SHP77 treated with DMSO at 0.1 percent for 48 hours (cell line): Measurements from ENCODE around the gene ESR1.
"Not testable (repeated sequence)": the region's sequence is repeated elsewhere in the genome, so short reads cannot be mapped to it uniquely, and the experiment has no call there.

Source experiments
- DNase-seq: peaks from one replicate; lab custom pipeline; 2025; lab: John Stamatoyannopoulos, UW

The ESR1 gene

GRCh38 chr6:151894426-151894825 is 86.9 kb downstream of the ESR1 start:
- DNase-seq: not testable (repeated sequence)

- not testable (repeated sequence) for DNase-seq
Observed at GRCh38 chr6:151899221-151899620, 91.7 kb downstream of the ESR1 start.

GRCh38 chr6:151899796-151900195 is 92.3 kb downstream of the ESR1 start:
- not testable (repeated sequence) for DNase-seq

DNA sequence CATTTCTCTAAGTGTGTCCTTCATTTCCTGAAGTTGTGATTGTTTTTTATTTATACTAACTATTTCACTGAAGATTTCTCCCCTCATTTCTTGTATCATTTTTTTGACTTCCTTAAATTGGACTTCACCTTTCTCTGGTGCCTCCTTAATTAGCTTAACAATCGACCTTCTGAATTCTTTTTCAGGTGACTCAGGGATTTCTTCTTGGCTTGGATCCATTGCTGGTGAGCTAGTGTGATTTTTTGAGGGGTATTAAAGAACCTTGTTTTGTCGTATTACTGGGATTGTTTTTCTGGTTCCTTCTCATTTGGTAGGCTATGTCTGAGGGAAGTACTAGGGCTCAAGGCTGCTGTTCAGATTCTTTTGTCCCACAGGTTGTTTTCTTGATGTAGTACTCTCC is 92.8 kb downstream of the ESR1 start:
- DNase-seq: no peak

DNA sequence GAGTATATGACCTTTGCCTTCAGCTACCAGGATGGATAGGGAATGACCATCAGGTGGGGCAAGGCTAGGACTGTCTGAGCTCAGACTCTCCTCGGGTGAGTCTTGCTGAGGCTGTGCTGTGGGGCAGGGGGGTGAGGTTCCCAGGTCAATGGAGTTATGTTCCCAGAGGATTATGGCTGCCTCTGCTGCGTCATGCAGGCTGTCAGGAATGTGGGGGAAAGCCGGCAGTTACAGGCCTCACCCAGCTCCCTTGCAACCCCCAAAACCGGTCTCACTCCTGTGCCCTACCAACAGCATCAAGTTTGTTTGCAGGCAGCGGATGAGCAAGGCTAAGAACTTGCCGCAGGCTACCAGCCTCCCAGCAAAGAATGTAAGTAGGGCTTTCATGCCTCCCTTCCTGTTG is 93.5 kb downstream of the ESR1 start:
- no peak for DNase-seq

DNA sequence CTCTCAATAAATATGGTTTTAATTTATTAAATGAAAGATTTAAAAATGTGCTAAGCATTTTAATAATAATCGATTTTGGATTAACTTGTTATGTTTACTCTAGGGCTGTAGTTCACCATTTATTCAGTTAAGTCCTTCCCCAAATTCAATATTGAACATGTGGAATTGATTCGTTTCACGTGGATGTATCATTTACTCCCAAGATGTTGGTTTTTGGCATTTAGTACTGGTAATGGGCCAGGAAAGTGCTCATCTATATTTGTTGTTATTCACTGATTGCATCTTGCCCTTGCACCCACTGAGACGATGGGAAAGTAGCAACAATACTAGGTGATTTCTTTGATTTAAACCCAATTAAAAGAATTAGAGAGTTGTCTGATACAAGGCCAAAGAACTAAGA is 97.1 kb downstream of the ESR1 start:
- DNase-seq: no peak

DNA sequence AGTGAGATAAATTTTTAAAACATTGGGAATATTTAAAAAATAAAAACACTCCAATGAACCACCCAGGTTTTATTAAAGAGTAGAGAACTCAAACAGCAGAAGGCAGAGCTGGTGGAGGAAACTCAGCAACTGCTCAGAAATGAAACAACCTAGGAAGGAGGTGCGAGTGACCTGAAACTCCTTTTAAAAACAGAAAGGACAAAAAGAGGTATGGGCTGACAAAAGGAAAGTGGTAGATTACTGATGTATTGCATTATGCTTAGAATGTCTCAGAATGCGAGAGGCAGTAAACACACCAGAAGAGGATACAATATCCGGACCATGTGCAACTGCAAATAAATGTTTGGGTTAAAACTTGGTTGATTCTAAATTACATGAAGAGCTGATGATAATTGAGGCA is 97.6 kb downstream of the ESR1 start:
- DNase-seq: no peak

DNA sequence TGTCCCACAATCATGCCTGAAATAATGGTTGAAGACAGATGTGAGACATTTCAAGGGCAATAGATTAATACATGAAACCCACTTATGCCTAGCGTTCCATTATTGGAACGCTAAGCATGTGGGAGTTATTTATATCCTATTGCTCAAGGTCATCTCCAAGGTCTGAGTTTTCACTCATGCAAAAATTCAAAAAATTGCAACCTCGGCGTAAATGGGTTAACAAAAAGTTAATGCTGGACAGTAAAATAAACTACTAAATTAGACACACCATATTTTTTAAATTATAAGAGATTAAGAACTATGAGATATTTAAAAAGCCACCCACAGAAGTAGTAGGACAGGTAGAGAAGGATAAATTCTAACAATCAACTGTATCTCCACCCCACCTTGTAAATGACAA is 98.4 kb downstream of the ESR1 start:
- no peak for DNase-seq

- no peak for DNase-seq
Observed at GRCh38 chr6:151911401-151911800, 103.9 kb downstream of the ESR1 start.

GRCh38 chr6:151914484-151914883 is 107.0 kb downstream of the ESR1 start:
- no peak for DNase-seq

GRCh38 chr6:151916075-151916474 is 108.6 kb downstream of the ESR1 start:
- DNase-seq: no peak

DNA sequence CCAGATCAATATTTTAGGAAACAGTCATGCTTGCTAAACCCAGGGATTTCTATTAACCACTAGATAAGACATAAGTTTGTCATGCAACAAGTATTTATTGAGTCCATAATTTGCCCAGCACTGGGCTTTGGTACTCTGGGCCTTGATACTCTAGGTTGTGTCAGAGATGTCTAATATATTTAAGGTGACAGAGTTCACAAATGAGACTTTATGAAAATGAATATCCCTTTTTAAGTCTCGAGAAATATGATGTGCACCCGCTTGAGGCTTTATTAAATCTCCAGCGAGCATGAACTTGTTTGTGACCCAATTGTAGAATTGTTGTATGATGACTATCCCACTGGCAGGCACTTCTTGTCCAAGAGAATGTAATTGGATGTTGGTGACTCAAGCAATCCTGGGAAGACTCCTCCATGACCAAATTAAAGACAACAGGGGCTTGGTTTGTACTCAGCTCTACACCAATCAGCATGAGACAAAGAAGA is 109.2 kb downstream of the ESR1 start:
- no peak for DNase-seq

GRCh38 chr6:151917531-151918329 is 110.2 kb downstream of the ESR1 start:
- DNase-seq: no peak

DNA sequence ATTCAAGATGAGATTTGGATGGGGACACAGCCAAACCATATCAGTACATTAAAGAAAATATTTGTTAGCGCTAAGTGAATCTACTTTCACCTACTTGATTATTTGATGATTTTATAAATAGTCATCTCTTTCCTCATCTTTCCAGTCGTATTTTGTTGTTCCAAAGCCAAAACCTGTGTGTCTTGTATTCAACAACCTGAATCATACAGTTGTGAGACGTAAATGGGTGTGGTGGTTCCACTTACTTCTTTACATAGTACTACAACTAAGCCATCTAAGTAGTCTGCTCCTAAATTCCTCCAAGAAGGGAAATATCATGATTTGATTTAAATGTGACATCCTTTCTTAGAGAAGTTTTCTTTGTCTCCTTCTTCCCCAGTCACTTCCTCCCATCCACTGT is 132.8 kb downstream of the ESR1 start:
- DNase-seq: no peak

DNA sequence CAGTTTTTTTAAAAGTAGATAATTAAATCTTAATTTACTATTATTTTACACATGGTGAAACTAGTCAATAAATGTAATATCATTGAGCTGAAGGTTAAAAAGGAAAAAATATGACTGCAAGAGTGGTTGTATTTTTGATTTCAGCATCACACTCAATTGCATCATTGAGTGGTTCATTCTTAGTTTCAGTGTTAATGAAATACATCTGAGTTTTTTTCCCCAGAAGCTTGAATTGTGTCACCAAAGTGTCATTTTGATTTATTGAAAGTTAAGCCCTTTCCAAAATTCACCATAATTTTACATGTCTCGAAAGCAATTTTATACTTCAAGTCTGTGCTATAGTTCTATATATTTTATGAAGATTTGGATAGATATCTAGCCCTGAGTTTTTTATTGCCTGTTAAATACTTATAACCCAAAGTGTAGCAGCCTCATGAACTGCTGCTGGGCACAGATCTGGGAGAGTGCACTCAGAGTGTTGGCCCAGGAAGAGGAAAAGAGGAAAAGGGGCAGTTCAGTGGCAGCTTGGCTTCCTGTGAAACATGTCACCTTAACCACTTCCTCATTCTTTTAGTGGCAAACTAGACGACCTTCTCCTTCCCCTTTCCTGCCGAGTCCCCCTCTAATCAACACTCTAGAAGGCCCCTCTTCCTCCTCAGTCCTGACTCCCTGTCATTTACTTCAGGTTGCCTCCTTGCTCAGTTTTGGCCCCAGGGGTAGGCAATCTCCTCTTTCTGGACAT is 140.7 kb downstream of the ESR1 start:
- DNase-seq: no peak

GRCh38 chr6:151958332-151958731 is 150.8 kb downstream of the ESR1 start:
- no peak for DNase-seq

DNA sequence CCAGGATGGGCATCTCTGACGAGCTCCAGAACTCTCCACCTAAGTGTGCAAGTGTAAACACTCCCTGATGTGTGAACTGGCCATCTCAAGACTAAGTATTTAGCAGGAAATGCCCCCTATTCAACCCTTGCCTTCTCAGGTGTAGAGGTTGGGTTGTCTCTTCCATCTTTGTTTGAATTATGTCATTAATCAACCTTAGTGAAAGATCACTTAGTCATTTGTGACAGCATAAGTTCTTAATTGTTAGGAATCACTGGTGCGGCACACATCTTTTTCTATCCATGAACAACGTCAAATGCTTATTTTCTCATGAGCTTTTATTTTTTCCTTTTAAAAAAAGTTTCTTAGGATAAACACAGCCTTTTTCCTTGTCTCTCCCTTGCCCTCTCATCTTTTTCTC is 151.6 kb downstream of the ESR1 start:
- no peak for DNase-seq

GRCh38 chr6:151961809-151962208 is 154.3 kb downstream of the ESR1 start:
- DNase-seq: no peak

DNA sequence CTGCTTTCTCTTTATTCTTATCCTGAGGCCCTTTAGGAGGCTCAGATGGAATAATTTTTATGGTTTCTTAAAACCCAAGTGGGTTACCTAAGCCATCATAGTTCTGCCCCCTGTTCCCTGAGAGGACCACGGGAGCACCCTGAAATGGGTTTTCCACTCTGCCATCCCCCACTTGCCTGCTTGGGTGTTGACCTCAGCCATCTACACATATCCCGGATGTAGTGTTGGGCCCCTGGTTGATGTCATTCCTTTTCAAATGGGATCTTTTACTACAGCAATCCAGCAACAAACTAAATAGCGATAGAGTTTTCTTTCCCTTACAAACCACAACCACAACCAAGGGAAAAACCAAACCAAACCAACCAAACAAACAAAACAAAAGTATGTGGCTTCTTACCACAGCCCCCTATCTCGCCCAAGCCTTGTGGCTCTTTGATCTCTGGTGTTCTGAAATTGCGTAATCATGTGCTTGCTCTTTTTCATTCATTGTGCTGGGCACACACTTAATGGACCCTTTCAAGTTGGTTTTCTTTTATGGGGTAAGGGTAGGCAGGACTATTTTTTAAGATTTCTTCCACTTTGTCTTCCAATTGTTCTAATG is 154.9 kb downstream of the ESR1 start:
- no peak for DNase-seq

DNA sequence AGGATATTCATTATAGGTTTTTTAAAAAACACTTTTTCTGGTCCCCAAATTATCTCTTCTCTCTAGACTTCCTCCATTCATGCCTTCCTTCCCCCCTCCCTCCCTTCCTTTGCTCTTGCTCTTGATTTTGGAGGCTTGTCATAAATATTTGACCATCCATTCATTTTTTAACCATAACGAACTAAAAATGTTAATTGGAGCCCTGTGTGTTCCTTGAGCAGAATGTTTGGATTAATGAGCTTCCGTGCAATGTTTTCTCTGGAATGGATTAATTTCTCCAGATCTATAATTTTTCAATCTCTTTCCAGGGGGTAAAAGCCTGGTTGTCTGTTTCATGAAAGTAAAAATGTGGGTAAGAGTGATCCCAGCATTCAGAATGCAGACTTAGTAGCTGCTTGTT is 155.5 kb downstream of the ESR1 start:
- DNase-seq: no peak

- not testable (repeated sequence) for DNase-seq
Observed at GRCh38 chr6:151964412-151964811, 156.9 kb downstream of the ESR1 start.

GRCh38 chr6:151974061-151974617 is 166.7 kb downstream of the ESR1 start:
- DNase-seq: no peak

DNA sequence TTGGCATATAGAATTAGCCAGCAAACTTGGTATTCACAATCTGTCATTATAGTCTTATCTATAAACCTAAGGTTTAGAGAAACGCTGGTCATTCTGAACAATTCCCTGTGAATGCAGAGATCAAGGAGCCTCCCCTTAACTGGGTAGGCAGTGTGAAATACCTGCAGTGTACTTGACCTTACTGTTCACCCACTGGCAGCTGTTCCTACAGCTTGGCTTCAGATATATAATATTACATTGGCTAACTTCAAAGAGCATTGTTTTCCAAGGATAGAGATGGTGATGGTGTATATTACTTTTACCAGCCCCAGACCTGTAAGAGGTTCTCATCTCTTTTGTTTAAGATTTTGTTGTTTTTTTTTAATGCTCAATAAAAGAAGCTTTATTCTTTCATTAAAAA is 168.3 kb downstream of the ESR1 start:
- DNase-seq: no peak
